HPDE6-E6E7 (cell line): ENCODE data around the gene WDR73.
"Not testable (repeated sequence)": the region's sequence is repeated elsewhere in the genome, so short reads cannot be mapped to it uniquely, and the experiment has no call there.

ENCODE experiments used
- DNase-seq: peaks from one replicate; pipeline ENCODE4 v3.0.0; 2011; ENCODE audit warnings: missing footprints; ENCODE audit errors: extremely low spot score

Gene WDR73

DNA sequence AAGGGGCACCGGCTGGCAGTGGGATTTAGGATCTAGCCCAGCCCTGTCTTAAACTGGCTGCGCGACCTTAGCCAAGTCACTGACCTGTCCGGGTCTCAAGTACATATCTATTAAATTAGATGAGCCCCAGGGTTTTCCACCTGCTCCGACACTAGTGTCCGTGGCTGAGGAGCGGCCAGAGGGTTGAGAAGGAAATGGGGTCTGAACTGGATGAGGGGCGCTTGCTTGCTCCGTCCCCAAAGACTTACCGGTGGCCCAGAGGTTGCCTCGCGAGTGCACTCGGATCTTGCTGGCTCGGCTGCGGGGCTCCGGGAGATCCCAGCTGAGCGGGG is 3.6 kb upstream of the WDR73 start:
- DNase-seq, result no peak

DNA sequence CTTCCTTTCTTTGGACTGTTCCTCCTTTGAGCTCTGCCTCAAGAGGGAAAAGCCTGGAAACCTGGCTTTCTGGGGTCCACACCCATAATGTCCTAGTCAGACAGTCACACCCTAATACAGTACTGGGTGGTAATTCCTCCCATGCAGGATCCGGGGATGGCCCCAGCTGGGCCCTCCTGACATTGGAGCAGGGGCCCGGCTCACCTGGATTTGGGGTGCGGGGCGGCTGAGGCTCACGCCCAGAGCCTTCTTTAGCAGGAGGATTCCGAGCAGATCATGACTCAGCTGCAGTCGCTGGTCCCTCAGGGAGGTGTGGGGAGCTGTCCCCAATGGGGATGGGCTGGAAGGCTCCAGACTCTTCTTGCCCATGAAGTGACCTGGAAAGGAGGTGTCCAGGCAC is 2.9 kb upstream of the WDR73 start:
- DNase-seq, result no peak

DNA sequence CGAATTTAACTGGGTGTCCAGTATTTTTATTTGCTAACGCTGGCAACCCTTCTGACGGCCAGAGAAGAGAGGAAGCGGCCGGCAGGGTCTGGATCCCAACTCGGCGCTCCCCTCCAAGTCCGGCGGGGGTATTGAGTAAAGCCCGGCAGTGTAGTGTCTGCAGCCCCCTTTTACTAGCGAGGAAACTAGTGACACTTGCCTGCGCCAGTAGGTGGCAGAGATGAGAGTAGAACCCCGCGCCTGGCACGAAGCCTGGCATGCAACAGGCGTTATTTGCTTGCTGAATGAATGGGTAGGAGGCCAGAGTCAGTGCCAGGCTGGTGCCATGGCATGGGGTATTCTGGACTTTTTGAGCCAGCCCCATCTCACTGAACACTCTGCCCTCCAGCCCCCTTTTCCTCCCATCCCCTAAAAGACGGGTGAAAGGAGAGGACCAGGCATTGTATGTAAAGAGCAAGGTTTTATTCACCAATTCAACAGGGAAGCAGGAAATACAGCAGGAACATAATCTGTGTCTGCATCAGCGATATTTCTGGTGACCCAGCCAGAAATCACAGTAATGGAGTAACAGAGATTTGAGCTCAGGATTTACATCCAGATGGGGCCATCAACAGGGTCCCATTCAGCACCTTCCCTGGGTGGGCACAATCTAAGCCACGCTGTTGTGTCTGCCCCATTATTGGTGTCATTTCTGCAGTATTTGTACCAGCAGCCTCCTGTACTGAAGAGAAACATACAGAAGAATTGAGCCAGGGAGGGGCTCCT is 788 bp upstream of the WDR73 start:
- DNase-seq, result no peak

DNA sequence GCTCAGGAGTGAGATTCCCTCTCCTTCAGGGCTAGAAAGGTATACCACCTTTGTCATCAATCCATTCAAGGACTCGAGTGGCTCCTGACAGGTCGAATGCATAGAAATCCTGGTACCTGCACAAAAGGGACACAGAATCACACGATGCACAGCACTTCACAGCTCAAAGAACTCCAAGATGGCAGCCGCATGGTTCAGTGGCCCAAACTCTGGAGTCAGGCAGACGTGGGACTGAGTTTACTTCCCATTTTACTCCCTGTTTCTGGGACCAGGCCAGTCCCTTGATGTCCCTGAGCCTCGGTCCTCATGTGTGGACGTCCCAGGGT is 536 bp downstream of the WDR73 start:
- DNase-seq, result no peak

DNA sequence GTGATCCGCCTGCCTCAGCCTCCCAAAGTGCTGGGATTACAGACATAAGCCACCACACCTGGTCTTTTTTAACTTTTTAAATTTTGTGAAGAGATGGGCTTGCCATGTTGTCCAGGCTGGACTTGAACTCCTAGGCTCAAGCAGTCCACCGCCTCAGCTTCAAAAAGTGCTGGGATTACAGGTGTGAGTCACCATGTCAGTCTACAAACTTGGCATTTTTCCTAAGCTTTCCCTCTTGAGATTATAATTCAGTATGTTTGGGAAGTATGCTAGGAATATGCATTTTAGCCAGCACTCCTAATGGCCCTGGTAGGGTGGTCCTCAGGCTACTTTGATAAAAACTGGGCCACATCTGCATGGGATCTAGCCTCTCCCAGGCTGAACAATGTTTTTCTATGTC is 4.4 kb downstream of the WDR73 start:
- DNase-seq, result no peak

DNA sequence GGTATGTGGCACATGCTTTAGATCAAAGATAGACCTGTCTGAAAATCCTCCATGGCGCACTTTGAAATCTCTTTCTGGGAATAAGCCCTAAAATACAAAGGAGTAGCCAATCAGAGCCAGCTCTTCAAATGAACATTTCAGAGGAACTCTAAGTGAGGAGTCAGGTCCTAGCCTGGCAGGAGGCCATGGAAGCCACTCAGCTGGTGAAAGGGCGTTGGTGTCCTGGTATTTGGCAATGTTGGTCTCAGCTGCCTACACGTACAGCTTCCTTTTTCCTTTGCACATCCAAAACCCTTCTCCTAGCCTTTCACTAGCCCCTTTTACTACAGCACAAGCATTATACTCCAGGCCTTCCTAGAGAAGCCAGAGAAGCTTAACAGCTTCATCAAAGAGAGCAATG is 5.5 kb downstream of the WDR73 start:
- DNase-seq, result no peak

DNA sequence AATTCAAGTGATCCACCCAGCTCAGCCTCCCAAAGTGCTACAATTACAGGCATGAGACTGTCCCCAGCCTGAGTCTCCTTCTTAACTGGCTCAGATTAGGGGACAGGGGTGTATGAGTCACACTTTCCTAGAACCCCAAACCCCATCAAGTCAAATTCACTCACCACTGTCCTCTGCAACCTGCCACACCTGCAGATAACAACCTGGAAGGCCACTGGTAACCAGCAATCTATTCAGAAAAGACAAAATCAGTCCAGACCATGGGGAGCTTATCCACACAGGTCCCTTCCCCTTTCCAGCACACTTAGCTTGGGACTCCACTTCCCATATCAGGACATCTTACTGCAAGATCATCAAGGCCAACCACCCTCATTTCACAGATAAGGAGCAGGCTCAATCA is 6.4 kb downstream of the WDR73 start:
- DNase-seq, result no peak

DNA sequence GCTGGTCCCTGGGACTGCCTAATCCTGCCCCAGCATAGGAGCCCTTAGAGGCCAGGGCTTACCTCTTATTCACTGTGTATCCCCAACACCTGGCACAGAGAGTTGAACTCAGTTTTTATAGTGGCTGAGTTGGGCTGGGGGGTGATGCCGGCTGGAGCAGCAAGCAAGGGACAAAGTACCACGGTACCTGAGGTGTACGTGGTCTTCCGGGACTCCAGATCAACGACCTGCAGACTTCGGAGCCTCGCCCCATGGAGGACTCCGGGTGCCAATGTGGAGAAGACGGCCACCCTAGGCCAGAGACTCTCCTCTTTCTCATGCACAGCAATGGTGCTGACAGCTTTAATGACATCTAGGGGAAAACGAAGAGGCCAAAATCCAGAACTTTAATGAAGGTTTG is 8.1 kb downstream of the WDR73 start:
- no peak for DNase-seq

DNA sequence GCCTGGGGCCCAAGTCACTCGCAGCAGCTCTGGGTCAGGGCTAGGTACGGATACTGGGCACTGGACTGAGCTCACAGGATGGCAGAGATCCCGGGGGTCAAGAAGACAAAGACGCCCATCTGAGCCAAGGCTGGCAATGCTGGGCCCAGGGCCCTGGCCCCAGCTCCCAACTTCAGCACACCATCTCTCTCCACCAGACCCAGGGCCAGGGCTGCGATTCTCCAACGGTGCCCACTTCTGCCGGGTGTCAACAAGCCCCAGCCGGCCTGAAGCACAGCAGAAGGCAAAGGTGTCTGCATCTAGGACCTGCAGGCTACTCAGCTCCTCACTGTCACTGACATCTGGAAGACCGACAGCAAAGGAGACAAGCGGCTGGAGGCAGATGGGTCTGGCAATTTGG is 8.6 kb downstream of the WDR73 start:
- DNase-seq, result no peak

DNA sequence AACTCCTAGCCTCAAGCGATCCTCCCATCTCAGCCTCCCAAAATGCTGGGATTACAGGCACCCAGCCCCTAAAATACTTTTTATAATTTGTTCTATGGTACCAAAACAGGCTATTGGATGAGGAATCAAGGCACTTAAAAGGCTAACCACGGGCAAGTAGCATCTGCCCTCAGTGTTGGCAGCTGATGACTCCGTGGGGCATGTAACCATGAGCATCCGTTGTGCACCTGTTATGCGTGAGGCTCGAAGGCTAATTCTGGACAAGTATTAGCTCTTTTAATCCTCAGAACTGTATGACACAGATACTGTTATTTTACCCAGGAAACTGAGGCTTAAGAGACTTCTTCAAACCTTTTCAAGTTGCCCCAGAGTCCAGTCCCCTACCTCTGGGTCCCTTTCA is 10.2 kb downstream of the WDR73 start:
- no peak for DNase-seq

DNA sequence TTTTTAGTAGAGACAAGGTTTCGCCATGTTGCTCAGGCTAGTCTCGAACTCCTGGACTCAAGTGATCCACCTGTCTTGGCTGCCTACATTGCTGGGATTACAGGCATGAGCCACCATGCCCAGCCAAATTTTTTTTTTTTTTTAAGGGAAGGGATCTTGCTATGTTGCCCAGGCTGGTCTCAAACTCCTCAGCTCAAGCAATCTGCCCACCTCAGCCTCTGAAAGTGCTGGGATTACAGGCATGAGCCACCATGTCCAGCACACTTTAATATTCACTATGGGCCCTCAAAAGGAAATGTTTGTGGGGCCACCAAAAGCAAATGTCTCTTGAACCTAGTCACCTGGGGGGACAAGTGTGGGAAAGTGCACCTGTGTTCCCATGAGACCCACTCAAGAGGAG is 11.4 kb downstream of the WDR73 start:
- not testable (repeated sequence) for DNase-seq

DNA sequence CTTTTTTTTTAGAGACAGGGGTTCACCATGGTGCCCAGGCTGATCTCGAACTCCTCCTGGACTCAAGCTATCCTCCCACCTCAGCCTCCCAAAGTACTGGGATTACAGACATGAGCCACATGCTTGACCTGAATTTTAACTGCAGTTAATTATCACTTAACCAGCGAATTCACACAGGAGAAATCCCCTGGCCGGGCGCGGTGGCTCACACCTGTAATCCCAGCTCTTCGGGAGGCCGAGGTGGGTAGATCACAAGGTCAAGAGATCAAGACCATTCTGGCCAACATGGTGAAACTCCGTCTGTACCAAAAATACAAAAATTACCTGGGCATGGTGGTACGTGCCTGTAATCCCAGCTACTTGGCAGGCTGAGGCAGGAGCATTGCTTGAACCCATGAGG is 12.2 kb downstream of the WDR73 start:
- not testable (repeated sequence) for DNase-seq

DNA sequence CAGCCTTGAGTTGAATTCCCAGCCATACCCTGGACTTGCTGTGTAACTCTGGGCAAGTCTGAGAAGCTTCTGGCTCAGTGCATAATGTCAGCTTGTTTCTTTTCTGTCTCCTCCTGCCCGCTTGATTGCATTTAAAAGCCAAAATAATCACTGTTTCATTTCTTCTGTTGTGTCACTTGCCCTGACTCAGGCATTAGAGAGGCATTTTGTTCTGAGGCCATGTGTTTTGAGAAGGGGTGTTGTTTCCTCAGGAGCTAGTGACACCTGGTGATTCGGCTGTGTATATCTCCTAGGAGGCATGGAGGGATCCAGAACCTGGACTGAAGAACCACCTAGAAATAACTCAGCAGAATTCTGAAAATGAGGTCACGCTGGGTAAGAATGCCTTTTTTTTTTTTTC is 16.0 kb downstream of the WDR73 start:
- no peak for DNase-seq

DNA sequence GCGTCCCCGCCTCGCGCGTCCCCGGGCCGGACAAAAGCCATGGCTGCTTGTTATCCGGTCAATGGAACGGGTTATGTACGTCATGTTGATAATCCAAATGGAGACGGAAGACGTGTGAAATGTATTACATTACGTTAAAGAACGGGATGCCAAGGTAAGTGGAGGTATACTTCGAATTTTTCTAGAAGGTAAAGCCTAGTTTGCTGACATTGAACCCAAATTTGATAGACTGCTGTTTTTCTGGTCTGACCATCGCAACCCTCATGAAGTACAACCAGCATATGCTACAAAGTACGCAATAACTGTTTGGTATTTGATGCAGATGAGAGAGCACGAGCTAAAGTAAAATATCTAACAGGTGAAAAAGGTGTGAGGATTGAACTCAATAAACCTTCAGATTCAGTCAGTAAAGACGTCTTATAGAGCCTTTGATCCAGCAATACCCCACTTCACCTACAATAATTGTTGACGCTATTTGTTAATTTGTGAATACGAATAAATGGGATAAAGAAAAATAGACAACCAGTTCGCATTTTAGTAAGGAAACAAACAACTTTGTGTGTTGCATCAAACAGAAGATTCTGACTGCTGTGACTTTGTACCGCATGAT is 19.8 kb downstream of the WDR73 start:
- DNase-seq, result no peak

DNA sequence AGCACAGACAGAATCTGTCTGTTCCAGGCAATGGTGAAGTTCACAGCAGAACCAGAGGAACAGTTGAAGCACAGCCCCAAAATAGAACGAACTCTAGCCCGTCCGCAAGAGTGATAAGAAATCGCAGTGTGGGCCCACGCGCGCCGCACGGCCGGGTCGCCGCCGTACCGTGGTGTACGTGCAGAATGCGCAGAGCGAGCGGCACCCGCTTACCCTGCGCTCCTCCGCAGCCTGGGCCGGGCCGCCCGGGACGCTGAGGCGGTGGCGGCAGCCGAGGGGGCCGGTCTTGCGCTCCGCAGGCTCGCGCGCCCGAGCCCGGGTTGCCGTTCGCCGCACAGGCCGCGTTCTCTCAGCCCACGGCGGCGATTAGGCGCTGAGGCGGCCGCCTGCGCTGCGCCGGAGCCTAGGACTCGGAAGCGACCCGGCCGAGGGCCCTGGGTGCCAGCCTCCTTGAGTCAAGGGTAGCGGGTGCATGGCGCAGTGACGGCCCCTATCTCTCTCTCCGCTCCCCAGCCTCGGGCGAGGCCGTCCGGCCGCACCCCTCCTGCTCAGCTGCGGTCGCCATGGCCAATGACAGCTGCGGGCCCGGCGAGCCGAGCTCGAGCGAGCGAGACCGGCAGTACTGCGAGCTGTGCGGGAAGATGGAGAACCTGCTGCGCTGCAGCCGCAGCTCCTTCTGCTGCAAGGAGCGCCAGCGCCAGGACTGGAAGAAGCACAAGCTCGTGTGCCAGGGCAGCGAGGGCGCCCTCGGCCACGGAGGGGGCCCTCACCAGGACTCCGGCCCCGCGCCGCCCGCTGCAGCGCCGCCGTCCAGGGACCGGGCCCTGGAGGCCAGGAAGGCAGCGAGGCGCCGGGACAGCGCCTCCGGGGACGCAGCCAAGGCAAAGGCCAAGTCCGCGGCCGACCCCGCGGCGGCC is 20.5 kb downstream of the WDR73 start:
- DNase-seq, result no peak

DNA sequence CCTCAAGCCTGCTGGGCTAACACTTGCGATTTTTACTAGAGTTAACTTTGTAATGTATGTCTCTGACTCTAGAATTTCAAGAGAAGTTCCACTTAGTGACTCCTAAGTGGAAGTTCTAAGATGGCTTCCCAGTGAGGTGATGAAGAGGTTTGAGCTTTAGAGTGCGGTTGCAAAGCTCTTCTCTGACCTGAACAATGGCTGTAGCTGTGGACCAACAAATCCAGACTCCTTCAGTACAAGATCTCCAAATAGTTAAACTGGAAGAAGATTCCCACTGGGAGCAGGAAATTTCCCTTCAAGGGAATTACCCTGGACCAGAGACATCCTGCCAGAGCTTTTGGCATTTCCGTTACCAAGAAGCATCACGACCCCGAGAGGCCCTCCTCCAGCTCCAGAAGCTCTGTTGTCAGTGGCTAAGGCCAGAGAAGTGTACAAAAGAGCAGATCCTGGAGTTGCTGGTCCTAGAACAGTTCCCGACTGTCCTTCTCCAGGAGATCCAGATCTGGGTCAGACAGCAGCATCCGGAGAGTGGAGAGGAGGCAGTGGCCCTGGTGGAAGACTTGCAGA is 22.3 kb downstream of the WDR73 start:
- no peak for DNase-seq

DNA sequence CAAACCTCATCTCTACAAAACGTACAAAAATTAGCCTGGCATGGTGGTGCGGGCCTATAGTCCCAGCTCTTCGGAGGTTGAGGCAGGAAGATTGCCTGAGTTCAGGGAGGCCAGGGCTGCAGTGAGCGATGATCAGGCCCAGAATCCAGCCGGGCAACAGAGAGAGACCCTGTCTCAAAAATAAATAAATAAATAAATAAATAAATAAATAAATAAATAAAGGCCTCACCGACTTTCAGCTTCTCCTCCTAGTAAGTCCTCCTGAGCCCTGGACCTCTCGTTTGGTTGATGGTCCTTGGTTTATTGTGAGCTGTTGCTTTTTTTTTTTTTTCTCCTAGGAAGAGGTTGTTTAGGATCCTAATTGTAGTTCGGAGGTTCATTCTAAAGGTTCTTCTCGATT is 25.1 kb downstream of the WDR73 start:
- no peak for DNase-seq

DNA sequence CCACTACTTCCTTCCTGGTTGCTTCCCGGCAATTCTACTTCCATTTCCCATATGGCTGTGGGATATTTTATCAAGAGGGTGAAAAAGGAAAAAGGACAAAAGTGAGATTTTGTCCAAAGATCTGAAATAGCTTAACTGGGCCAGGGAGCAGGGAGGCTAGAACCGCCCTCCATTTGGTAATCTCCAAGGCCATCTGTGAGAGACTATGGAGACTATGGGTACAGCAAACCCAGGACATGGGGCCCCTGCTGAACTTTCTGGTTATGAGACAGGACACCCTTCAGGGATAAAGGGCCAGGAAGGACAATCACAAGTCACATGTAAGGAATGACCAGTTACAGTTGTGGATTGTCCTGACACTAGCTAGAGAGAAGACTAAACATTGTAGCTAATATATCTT is 29.0 kb downstream of the WDR73 start:
- DNase-seq, result no peak

DNA sequence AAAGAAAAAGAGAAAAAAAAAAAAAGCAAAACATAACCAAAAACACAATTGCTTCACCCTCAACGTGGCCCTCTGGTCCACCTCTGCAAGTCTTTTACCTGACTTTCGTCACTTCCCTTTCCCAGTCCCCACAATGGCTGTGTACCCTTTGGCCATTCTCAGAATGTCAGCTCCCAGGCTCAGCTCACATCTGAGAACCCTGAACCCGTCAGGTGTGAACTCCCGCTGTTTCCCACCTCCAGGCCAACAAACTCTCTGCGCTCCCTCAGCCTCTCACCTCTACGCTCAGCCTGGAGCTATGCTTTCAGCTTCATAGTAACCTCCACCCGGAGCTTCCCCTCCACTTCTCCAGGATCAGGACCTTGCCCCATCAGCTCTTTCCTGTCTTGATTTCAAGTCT is 29.7 kb downstream of the WDR73 start:
- no peak for DNase-seq

DNA sequence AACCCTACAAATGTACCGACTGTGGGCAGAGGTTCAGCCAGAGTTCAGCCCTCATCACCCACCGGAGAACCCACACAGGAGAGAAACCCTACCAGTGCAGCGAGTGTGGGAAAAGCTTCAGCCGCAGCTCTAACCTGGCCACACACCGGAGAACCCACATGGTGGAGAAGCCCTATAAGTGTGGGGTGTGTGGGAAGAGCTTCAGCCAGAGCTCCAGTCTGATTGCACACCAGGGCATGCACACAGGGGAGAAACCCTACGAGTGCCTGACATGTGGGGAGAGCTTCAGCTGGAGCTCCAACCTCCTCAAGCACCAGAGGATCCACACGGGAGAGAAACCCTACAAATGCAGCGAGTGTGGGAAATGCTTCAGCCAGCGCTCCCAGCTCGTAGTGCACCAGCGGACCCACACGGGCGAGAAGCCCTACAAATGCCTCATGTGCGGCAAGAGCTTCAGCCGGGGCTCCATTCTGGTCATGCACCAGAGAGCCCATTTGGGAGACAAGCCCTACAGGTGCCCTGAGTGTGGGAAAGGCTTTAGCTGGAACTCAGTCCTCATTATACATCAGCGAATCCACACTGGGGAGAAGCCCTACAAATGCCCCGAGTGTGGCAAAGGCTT is 32.6 kb downstream of the WDR73 start:
- DNase-seq, result no peak

DNA sequence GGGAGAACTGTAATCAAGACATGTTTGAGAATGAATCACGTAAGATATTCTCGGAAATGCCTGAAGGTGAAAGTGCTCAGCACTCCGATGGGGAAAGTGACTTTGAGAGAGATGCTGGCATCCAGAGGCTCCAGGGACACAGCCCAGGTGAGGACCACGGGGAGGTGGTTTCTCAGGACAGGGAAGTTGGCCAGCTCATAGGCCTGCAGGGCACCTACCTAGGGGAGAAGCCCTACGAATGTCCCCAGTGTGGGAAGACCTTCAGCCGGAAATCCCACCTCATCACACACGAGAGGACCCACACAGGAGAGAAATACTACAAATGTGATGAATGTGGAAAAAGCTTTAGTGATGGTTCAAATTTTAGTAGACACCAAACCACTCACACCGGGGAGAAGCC is 33.5 kb downstream of the WDR73 start:
- DNase-seq, result no peak

DNA sequence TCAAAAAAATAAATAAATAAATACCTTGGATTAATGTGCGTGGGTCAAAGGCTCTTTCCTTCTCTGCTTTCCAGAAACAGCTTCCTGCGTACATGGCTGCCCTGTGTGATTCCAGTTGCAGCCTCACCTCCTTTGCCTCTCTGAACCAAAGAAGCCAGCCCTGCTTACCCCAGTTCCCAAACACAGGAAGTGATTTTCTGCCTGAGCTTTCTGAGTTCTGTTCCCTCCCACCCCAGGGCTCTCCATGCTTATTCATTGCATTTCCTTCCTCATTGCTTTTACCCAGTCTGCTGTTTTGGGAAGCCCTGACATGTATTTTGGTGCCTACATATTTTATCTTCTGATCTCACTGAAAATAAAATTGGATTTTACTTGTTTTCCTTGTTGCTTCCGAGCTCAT is 37.8 kb downstream of the WDR73 start:
- DNase-seq, result no peak
